Uterus (tissue), 4 donors: ENCODE data around the gene CRYBA4. TPM values are rescaled to one million over a fixed set of nuclear protein-coding genes. Genes with fewer than 3 reads are reported as not detected.

ENCODE experiments used
- DNase-seq, 2 donors: peaks; one replicate each; pipeline ENCODE4 v3.0.0-alpha.2; 2019 to 2020
- H3K27ac ChIP-seq, 2 donors: fragments of 200-600 bp; sonication (generic); 1 replicate in 1 of 2; 2 replicates in 1 of 2; pipeline ENCODE4 v1.5.1; 2016 to 2018
- H3K27me3 ChIP-seq, 2 donors: fragments of 200-600 bp; sonication (generic); one replicate each; pipeline ENCODE4 v1.5.1; 2018 to 2019; ENCODE audit warnings: control low read depth in 1 of 2
- H3K36me3 ChIP-seq, 2 donors: fragments of 200-600 bp; sonication (generic); one replicate each; pipeline ENCODE4 v1.5.1; 2019; ENCODE audit warnings: control low read depth in 1 of 2
- H3K4me1 ChIP-seq, 2 donors: fragments of 200-600 bp; sonication (generic); one replicate each; pipeline ENCODE4 v1.5.1; 2018 to 2019; ENCODE audit warnings: control low read depth in 1 of 2
- H3K4me3 ChIP-seq, 2 donors: fragments of 200-600 bp; sonication (generic); 1 replicate in 1 of 2; 2 replicates in 1 of 2; pipeline ENCODE4 v1.5.1; 2018 to 2019; ENCODE audit warnings: mild to moderate bottlenecking in 1 of 2
- H3K9me3 ChIP-seq, 2 donors: fragments of 200-600 bp; sonication (generic); one replicate each; pipeline ENCODE4 v1.5.1; 2019; ENCODE audit warnings: control low read depth in 1 of 2
- CTCF ChIP-seq, 4 experiments: fragments of 200-600 bp in 2 of 4; fragments of 450-650 bp in 2 of 4; sonication (generic) in 2 of 4; IDR thresholded peaks; one replicate each; pipeline ENCODE4 v1.5.1; 2016 to 2019; ENCODE audit warnings: antibody characterized with exemption in 4 of 4, mild to moderate bottlenecking in 2 of 4, moderate library complexity in 1 of 4
- POLR2A ChIP-seq, 2 donors: fragments of 450-650 bp; IDR thresholded peaks; one replicate each; pipeline ENCODE4 v1.6.1; 2016; ENCODE audit warnings: antibody characterized with exemption in 2 of 2, mild to moderate bottlenecking in 1 of 2, moderate library complexity in 1 of 2
- intact Hi-C: fragments of 100-400 bp; cut with DNase I; formaldehyde crosslinking; loops from one replicate; pipeline ENCODE4 v1.15.1; 2023; ENCODE audit warnings: low total_unique reads
- total RNA-seq, 4 donors: library from RNA; depleted of rRNA in 3 of 4; stranded (reverse); fragments of >200 nt in 3 of 4; gene quantifications; one replicate each; pipeline versions ENCODE4 v1.1.0 to v1.2.4, GENCODE V29; 2014 to 2023
- donor health status: DM: yes; HTN: yes; CAD: no.

Gene CRYBA4
- total RNA-seq, 4 donors from 2014 or later, result not detected

GRCh38 chr22:26669060-26669481, 47.3 kb downstream of the CRYBA4 start:
- TF ChIP-seq CTCF (IDR thresholded peaks at IDR 0.05), result no peak
- TF ChIP-seq POLR2A (IDR thresholded peaks at IDR 0.05), result no peak
- intact Hi-C loops, result no loop called here
- no peaks in the 10 kb centered on the region for H3K27me3 ChIP-seq
- no peaks in the 10 kb centered on the region for H3K36me3 ChIP-seq
- H3K9me3 ChIP-seq, result no peaks in the 10 kb centered on the region
- H3K27ac ChIP-seq, result no peak overlapping the region
- H3K4me3 ChIP-seq, result no peak overlapping the region
- peaks cover 0 to 7% of the 10 kb centered on the region in 2 donors for H3K4me1 ChIP-seq
- no peak for DNase-seq

- intact Hi-C loops, result no loop called here
- H3K27ac ChIP-seq, result no peak overlapping the region
- no peak for DNase-seq
- H3K27me3 ChIP-seq, result no peaks in the 10 kb centered on the region
- H3K36me3 ChIP-seq, result no peaks in the 10 kb centered on the region
- H3K9me3 ChIP-seq, result no peaks in the 10 kb centered on the region
- no peak for TF ChIP-seq POLR2A (IDR thresholded peaks at IDR 0.05)
- no peak for TF ChIP-seq CTCF (IDR thresholded peaks at IDR 0.05)
- H3K4me1 ChIP-seq, result peaks cover 0 to 9% of the 10 kb centered on the region in 2 donors
- no peak overlapping the region for H3K4me3 ChIP-seq
Measured at GRCh38 chr22:26670459-26670858, 48.7 kb downstream of the CRYBA4 start.

GRCh38 chr22:26671317-26672059, 49.7 kb downstream of the CRYBA4 start:
- TF ChIP-seq POLR2A (IDR thresholded peaks at IDR 0.05) (no peak), CTCF (IDR thresholded peaks at IDR 0.05) (no peak)

GRCh38 chr22:26672060-26672471, 50.3 kb downstream of the CRYBA4 start:
- no peak for DNase-seq
- peak overlapping the region; percentile 92 to 95 for H3K27ac ChIP-seq
- peaks cover 0 to 9% of the 10 kb centered on the region in 2 donors for H3K4me1 ChIP-seq
- H3K36me3 ChIP-seq, result no peaks in the 10 kb centered on the region
- no peaks in the 10 kb centered on the region for H3K9me3 ChIP-seq
- H3K27me3 ChIP-seq, result no peaks in the 10 kb centered on the region
- TF ChIP-seq CTCF (IDR thresholded peaks at IDR 0.05), result no peak
- no peak for TF ChIP-seq POLR2A (IDR thresholded peaks at IDR 0.05)
- intact Hi-C loops, result no loop called here
- peak overlapping the region; percentile 78 to 97 for H3K4me3 ChIP-seq

More at GRCh38 chr22:26671317-26672059, 49.7 kb downstream of the CRYBA4 start:
- Histone ChIP-seq H3K27me3 (no peaks in the 10 kb centered on the region), H3K4me1 (peaks cover 0 to 9% of the 10 kb centered on the region in 2 donors), H3K36me3 (no peaks in the 10 kb centered on the region), H3K9me3 (no peaks in the 10 kb centered on the region), H3K27ac (peak overlapping the region; percentile 92 to 95), H3K4me3 (no peak overlapping the region)
- intact Hi-C loops, result no loop called here
- peak; percentile 29 to 47 for DNase-seq
